Measurements from ENCODE around the gene PNMA8C.
"Not testable (repeated sequence)": the region's sequence is repeated elsewhere in the genome, so short reads cannot be mapped to it uniquely, and the experiment has no call there.

GRCh38 chr19:46414899-46415298 is 13.8 kb downstream of the PNMA8C start:
- not testable (repeated sequence) for TF ChIP-seq CTCF (optimal IDR thresholded peaks at IDR 0.05 in 1 of 3, IDR thresholded peaks at IDR 0.05 in 1 of 3, conservative IDR thresholded peaks at IDR 0.05 in 1 of 3; ENCODE audit: extremely low read depth in 1 of 3, insufficient read depth in 2 of 3, low read length in 3 of 3); EZH2 (IDR thresholded peaks at IDR 0.05; ENCODE audit: low read length)
